Astrocyte (in vitro differentiated cells and primary cell): ENCODE results near the gene ZNF254.

Experiments
- CTCF ChIP-seq: IDR thresholded peaks from 2 replicates; pipeline ENCODE4 v1.5.1; 2011; ENCODE audit warnings: low read depth, mild to moderate bottlenecking, inconsistent platforms, low read length, moderate library complexity; ENCODE audit not compliant: insufficient read depth
- EZH2 ChIP-seq: IDR thresholded peaks from 2 replicates; pipeline ENCODE4 v1.6.1; 2012; ENCODE audit warnings: mild to moderate bottlenecking, low read length, inconsistent platforms; ENCODE audit not compliant: insufficient read depth

- TF ChIP-seq CTCF (no peak), EZH2 (no peak)
Observed at GRCh38 chr19:24071078-24071477, 15.9 kb upstream of the ZNF254 start.
